GM21515 (cell line): ENCODE results near the gene OXTR.

Experiments
- ATAC-seq: cut with Tn5 transposase; IDR thresholded peaks from one replicate; pipeline ENCODE4 v1.9.1; 2021; ENCODE audit not compliant: unreplicated experiment

OXTR gene

GRCh38 chr3:8769088-8769822 is at the start of gene OXTR:
Gene OXTR (minus strand): TSS chr3:8769613. CDS start chr3:8768187, 1,426 bp downstream.
- ATAC-seq, result peak; percentile 77

- ATAC-seq, result no peak
Measured at GRCh38 chr3:8817486-8817885, 48.1 kb upstream of the OXTR start.

- no peak for ATAC-seq
Measured at GRCh38 chr3:8816106-8816505, 46.7 kb upstream of the OXTR start.

GRCh38 chr3:8813411-8813810 is 44.0 kb upstream of the OXTR start:
- ATAC-seq, result no peak

- ATAC-seq, result no peak
Measured at GRCh38 chr3:8810561-8810960, 41.1 kb upstream of the OXTR start.

GRCh38 chr3:8805774-8806173 is 36.4 kb upstream of the OXTR start:
- no peak for ATAC-seq

- no peak for ATAC-seq
Measured at GRCh38 chr3:8802256-8802655, 32.8 kb upstream of the OXTR start.

GRCh38 chr3:8800016-8800415 is 30.6 kb upstream of the OXTR start:
- ATAC-seq, result no peak

GRCh38 chr3:8794247-8794646 is 24.8 kb upstream of the OXTR start:
- ATAC-seq, result no peak

- ATAC-seq, result no peak
Measured at GRCh38 chr3:8793242-8793641, 23.8 kb upstream of the OXTR start.

GRCh38 chr3:8790529-8790928 is 21.1 kb upstream of the OXTR start:
- no peak for ATAC-seq

GRCh38 chr3:8784676-8785435 is 15.4 kb upstream of the OXTR start:
- no peak for ATAC-seq

- no peak for ATAC-seq
Measured at GRCh38 chr3:8780279-8780678, 10.9 kb upstream of the OXTR start.

- ATAC-seq, result no peak
Measured at GRCh38 chr3:8778475-8778874, 9.1 kb upstream of the OXTR start.

- no peak for ATAC-seq
Measured at GRCh38 chr3:8777978-8778267, 8.5 kb upstream of the OXTR start.

GRCh38 chr3:8777201-8777977 is 8.0 kb upstream of the OXTR start:
- no peak for ATAC-seq

GRCh38 chr3:8776406-8776805 is 7.0 kb upstream of the OXTR start:
- ATAC-seq, result no peak

GRCh38 chr3:8775602-8776001 is 6.2 kb upstream of the OXTR start:
- ATAC-seq, result no peak

GRCh38 chr3:8775181-8775580 is 5.8 kb upstream of the OXTR start:
- ATAC-seq, result no peak

- ATAC-seq, result no peak
Measured at GRCh38 chr3:8773941-8774542, 4.6 kb upstream of the OXTR start.

GRCh38 chr3:8768364-8769087 is 887 bp downstream of the OXTR start:
- ATAC-seq, result peak; percentile 13
